HG03575 (cell line): Measurements from ENCODE around the gene ADIRF.

ENCODE experiments used
- ATAC-seq: cut with Tn5 transposase; IDR thresholded peaks from one replicate; pipeline ENCODE4 v1.9.1; 2021; ENCODE audit not compliant: unreplicated experiment, insufficient number of reproducible peaks, low FRiP score; ENCODE audit errors: extremely low read depth

Gene ADIRF

DNA sequence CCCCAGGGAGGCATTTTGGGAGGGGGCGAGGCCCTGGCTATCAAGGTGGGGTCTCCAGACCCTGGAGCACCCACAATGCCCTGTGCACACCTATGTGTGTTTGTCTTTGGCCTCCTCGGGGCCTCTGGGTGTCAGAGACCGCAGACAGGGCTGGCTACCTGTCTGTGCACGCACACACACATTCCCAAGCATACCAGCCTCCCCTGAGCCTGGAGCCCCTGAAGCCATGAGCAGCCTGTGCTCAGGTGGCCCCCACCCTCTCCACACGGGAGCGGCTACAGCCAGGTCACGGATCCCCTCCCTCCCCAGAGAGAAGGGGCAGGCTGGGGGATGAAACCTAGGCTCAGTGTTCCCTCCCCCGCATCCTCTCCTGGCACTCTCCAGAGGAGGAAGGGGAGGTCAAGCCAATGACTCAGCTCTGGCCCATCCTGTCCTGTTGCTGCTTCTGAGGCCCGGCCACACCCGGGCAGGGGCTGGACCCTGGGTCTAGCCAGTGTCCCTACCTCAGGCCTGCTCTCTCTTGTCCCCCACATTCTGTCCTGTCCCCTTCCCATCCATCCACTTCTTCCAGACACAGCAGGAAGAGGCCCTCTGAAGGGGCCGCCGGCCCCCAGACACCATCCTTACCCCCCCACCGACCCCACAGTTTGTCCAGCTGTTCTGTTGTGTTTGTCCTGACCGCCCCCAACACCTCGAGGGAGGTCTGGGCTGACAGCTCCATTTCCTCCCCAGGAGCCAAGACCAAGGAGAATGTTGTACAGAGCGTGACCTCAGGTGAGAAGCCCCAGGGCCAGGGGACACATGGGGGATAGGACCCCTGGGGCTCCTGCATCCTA lies 9.2 kb upstream of the ADIRF start:
- ATAC-seq, result no peak

DNA sequence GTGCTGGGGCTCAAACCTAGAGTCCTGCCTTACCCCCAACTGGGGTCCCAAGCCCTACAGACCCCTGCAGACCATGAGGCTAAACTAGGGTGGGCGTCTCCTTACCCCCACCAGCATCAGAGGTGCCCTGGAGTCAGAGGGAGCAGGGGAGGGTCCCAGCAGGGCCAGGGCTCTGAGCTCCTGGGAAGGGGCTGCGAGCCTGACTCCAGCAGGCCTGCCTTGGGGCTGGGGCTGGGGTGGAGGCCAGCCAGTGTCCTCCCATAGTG lies 8.6 kb upstream of the ADIRF start:
- ATAC-seq, result no peak

DNA sequence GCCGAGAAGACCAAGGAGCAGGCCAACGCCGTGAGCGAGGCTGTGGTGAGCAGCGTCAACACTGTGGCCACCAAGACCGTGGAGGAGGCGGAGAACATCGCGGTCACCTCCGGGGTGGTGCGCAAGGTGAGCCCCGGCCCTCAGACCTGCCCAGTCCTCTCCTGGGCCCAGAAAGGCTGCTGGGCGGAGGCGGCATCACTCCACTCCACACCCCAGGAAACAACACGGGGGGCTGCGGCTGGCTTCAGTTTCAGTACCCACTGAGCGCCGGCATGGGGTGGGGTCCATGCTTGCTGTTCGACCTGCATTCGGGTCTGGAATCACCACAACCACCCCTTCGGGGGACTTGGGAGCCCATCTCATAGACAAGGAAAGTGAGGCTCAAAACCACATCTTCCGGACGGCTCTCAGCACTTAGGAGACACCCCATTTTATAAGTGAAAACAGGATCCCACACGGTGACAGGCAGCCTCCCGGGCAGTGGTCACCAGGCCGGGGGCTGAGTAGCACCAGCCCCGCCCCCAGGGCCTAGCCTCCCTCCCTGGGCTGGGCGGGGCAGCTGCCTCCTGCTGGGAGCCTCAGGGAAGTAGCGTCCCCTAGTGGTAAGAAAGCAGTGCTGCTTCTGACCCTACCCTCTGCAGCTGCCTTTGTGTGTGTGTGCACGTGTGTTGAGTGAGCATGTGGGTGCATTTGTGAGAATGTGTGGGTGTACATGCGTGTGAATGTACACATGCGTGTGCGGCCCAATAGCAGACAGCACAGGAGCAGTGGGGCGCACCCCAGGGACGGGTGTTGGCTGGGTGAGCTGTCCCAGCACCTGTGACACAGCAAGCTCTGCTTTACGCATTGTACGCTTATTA lies 8.0 kb upstream of the ADIRF start:
- peak; percentile 56 for ATAC-seq

DNA sequence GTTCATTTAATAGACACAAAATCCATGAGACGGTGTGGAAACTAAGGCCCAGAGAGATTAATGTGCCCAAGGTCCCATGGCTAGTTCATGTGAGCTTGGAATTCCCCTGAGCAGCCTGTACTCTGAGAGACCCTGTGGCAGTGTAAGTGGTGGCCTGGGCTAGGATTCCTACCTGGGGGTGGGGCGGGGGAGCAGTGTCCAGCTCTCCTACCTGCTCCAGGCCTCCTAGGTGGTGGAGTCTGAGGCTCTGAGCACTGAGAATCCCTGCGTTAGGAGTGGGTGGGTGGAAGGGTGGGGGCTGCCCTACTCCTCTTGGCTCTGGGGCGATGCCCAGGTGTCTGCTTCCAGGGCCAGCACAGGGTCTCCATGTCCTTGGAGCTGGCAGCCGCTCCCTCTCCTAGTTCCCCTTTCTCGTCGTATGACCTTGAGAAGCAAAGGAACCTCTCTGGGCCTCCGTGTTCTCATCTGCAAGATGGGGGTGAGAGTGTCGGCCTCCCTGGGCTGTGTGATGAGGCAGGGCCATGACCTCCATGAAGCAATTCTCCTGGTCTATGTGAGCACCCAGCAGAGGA lies 7.3 kb upstream of the ADIRF start:
- no peak for ATAC-seq

DNA sequence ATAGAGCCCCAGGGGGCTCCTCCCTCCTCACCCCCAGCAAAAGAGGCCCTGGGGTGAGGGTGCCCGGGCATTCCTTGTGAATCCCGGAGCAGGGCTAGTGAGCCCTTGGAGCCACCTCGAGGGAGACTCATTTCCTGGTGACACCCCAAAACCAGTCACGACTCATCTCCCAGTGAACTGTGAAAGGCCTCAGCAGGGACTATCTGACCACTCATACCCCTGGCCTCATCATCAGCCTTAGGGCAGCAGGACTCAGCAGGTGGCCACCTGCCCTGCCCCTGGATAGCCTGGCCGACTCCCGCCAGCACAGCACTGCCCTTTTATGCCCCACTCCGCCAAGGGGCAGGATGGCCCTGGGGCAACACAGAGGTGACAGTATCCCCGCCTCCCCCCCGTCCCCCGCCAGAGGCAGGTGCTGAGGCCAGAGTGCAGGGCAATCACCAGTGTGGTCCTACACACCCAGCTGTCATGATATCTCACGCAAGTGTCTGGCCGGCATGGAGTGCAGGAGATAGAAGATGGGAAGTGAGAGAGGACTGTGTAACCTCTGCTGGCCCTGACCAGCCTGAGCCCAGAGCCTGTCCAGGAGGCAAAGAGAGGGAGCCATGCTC lies 6.7 kb upstream of the ADIRF start:
- ATAC-seq, result no peak

DNA sequence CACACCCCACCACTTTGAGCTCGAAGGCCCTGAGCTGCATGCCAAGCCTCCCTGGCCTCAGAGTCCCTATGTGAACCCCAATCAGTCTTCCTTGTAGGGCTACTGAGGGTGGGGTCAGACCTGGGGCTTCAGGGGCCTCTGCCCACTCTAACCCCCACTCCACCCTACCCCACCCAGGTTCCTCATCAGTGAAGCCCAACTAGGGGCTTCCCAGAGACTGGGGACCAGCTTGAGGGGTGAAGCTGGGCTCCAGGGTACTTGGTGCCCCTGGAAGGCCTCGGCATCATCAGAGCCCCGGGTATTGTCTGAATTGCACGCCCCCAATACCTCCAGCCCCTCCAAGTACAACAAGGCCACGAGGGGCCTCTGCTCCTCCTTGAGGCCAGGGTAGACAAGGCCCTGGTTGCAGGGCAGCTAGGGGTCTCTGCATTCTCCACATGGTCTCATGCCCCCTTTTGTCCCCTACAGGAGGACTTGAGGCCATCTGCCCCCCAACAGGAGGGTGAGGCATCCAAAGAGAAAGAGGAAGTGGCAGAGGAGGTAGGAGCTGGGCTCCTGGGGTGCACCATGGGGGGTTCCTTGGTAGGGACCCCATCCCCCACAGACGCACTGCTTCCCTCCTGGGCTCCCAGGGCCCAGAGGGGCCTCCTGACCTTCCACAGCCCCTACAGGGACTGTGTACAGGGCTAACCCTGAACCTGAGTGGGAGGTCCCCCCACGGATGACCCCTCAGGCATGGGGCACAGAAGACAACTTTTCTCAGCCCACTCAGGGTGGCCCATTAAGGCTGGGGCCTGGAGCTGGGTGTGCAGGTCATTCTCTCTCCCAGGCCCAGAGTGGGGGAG lies 5.9 kb upstream of the ADIRF start:
- ATAC-seq, result no peak

DNA sequence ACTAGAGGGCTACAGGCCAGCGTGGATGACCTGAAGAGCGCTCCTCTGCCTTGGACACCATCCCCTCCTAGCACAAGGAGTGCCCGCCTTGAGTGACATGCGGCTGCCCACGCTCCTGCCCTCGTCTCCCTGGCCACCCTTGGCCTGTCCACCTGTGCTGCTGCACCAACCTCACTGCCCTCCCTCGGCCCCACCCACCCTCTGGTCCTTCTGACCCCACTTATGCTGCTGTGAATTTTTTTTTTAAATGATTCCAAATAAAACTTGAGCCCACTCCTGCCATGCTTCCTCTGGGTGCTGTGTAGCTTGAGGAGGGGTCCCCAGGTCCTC lies 5.3 kb upstream of the ADIRF start:
- no peak for ATAC-seq

DNA sequence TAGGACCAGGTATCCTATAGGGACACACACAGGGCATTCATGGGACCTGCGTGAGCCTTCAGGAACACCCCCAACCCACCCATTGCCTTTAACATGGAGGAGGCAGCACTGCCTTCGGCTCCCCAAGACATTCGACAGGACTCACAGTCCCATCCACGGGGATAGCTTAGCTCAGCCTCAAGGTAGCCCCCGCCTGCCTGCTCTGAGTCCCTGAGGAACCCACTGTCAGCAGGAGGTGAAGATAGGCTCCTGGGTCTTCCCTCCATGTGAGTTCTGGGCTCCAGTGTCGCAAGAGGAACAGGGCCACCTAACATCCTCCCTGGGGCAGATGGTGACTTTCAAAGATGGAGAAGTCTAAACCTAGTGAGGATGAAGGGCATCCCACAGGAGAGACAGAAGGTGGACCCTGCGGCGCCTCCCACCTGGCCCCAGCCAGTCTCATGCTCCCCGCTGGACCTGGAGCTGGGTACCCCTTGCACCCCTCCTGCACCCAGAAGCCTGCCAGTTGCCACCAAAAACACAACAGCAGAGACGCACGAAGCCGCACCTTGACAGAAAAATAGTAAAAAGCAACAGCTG lies 4.9 kb upstream of the ADIRF start:
- ATAC-seq, result no peak

DNA sequence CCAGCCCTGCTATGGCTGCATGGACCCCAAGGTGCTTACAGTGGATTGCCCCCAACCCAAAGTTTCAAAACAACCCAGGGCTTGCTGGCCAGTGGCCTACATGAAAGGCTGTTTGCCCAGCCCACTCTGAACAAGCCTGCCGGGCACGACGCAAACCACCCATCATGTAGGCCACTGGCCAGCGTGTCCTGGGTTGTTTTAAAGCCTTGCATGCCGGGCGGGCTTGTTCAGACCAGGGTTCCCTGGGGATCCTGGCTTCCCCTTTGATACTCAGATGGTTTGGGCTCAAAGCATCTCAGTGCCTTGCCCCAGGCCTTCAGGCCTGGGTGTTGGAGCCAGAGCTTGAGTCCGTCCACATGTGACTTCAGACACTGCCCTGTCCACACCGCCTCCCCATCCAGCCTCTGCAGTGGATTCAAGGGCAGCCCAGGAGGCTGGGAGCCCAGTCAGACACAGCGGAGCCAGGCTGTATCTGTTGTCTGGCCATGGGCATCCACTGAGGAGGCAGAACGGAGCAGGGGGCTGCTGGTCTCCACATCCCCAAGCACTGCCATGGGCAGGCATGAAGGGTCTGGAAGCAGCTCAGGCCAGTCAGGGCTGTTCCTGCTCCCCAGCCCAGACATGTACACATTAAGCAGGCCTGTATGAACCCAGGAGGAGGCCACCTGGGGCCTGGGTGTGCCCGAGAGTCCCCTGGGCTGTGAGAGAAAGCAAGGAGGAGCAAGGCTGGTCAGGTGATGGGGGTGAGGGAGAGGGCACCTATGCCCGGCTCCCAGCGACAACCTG lies 4.0 kb upstream of the ADIRF start:
- ATAC-seq, result no peak

DNA sequence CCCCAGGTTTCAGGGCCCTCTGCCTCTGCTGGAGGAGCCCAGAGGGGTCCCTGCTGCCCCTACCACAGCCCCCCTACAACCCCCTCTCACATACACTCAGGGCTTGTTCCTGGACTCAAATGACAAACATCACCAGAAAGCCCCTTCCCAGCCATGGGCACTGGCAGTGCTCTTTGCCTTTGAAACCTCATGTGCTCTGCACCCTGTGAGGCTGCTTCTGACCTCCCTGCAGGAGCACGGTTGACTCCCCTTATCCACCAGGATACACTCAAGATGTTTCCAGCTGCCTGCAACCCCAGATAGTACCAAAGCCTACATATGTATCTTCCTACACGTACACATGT lies 3.5 kb upstream of the ADIRF start:
- ATAC-seq, result no peak

DNA sequence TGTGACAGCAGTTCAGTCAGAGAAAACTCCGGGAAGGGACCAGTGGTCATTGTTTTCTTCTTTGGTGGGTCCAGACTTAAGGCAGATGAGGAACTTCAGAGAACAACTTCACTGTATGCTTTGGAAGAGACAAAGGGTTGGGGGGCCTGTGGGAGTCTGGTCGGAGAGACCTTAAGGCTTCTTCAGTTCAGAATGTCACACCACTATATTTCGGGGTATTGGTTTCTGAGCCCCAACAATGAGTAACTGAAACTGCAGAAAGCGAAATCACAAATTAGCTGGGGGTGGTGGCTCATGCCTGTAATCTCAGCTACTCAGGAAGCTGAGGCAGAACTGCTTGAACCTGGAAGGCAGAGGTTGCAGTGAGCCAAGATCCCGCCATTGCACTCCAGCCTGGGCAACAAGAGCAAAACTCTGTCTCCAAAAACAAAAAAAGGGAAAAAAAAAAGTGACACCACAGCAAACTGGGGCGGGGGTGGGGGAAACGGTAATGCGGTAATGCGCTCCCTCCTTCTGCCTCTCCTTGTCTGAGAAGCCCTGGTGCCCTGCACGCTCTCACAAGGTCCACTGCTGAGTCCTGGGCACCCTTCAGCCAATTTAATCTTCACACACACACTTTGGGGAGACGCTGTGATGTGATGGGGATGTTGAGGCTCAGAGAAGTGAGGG lies 2.2 kb upstream of the ADIRF start:
- ATAC-seq, result no peak

DNA sequence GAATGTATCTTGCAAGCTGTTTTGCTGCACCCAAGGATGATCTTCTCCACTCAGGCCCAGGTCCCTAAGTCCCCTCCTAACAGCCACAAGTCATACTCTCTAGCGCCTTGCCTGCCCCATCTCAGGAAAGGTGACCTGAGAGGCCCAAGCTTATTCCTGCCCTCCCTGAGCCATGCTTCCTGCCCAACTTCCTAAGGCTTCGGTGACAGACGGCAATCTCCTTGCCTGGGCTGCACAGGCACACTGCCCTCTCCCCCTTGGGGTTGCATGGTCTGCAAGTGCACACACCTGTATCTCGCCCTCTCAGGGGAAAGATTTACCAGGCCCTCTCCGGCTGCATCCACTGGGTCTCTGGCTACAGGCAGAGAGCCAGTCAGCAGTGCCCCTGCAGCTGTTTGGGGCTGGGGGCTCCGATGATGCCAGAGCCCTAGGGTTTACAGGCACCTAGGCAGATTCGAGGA lies 771 bp upstream of the ADIRF start:
- no peak for ATAC-seq

DNA sequence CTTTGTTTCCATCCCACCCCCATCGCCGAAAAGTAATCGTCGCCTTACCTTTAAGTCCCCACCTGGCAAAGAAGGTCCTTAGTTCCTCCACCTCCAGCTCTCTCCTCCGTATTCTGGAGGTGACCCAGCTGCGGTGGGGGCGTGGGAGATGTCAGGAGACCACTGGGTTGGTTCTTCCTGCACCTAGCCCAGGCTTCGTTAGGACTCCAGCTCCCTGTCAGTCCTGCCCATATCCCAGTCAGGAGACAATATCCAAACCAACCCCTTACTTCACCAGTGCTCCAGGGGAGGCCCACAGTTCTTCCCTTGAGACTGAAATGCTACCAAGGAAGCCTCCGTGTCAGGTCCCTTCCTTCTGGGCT lies 693 bp downstream of the ADIRF start:
- ATAC-seq, result no peak

DNA sequence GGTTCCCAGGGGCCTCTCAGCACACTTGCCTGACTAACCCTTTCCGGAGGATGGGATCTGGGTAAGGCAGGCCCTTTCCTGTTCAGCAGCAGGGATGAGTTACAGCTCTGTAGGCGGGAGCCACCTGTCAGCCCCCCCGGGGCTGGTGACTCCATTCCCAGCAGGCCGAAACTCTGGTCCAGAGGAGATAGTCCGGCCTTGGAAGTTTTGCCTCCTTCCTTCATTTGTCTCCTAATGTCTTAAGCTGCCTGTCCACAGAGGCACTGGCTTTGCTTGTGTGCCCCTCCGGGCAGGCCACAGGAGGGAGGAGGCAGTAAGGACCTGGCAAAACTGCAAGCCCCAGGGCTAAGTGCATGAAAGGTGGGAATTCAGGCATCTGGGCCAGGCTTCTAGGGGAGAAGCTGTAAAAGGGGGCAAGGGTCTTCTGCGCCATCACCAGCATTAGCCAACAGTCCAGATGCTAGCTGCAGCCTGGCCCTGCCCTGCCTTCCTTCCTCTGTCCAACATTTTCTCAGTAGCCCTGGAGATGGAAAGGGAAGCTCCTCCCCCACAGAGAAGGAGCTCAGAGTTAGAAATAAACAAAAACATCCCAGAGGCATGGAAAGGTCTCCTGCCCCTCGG lies 1.2 kb downstream of the ADIRF start:
- ATAC-seq, result no peak

DNA sequence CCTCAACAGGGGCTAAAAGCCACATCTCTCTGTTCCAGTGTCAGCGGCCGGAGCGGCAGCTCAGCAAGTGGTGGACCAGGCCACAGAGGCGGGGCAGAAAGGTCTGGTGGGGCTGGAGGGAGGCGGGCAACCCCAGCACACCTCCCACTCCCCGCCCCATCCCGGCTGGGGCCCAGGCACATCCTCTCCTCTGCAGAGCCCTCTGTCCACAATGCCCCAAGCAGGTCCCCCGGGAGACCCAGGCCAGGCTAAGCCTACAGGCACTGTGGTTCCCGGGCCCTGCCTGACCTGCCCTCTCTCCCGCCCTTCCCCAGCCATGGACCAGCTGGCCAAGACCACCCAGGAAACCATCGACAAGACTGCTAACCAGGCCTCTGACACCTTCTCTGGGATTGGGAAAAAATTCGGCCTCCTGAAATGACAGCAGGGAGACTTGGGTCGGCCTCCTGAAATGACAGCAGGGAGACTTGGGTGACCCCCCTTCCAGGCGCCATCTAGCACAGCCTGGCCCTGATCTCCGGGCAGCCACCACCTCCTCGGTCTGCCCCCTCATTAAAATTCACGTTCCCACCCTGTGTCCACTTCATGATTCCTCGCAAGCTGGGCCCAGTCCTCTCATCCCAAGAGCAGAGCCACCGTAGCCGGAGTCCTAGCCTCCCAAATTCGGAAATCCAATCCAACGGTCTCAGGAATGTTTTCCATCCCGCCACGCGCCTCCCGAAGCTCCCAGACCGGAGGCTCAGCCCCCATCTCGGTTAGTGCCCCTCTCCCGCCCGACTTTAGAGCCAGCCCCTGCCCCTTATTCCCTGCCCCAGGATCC lies 2.1 kb downstream of the ADIRF start:
- ATAC-seq, result no peak

DNA sequence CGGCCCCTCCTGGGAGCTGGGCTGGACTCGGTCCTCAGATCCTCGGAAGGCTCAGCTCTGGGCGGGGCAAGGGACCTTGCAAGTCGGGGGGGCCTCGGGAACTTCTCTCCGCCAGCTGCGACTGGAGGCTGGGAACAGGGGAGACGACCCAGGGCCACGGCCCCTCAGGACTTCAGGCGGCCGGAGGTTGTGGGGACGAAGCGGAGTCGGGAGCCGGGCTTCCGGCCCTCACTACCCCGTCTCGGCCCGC lies 2.6 kb downstream of the ADIRF start:
- ATAC-seq, result no peak
